Neural crest cell (in vitro differentiated cells): ENCODE results near the gene MS4A10. TPM values are rescaled to one million over a fixed set of nuclear protein-coding genes. Genes with fewer than 3 reads are reported as not detected.

Experiments
- DNase-seq: peaks from one replicate; pipeline ENCODE4 v3.0.0; 2021; ENCODE audit warnings: low read depth, mixed read lengths, low spot score
- H3K27ac Mint-ChIP-seq: one replicate; pipeline ENCODE4 v1.8.0; 2021; ENCODE audit warnings: mild to moderate bottlenecking, mixed read lengths; ENCODE audit not compliant: unreplicated experiment
- H3K27me3 Mint-ChIP-seq: 2 replicates; pipeline ENCODE4 v1.8.0; 2021; ENCODE audit warnings: low read depth, mild to moderate bottlenecking, mixed read lengths
- H3K36me3 Mint-ChIP-seq: 2 replicates; pipeline ENCODE4 v1.8.0; 2021; ENCODE audit warnings: low read depth, mild to moderate bottlenecking, mixed read lengths
- H3K4me1 Mint-ChIP-seq: 2 replicates; pipeline ENCODE4 v1.8.0; 2021; ENCODE audit warnings: mixed read lengths
- H3K4me3 Mint-ChIP-seq: one replicate; pipeline ENCODE4 v1.8.0; 2021; ENCODE audit warnings: mild to moderate bottlenecking, mixed read lengths
- H3K9me3 Mint-ChIP-seq: 2 replicates; pipeline ENCODE4 v1.8.0; 2021; ENCODE audit warnings: mixed read lengths
- total RNA-seq: library from RNA; stranded (reverse); gene quantifications from 2 replicates; pipeline ENCODE4 v1.2.1, GENCODE V29; 2021
- TF ChIP-seq, protein P1 (sequence below): fragments of 200-600 bp; sonication (generic); conservative IDR thresholded peaks from 2 replicates; pipeline ENCODE4 v1.5.0; 2021; ENCODE audit warnings: antibody characterized with exemption, mild to moderate bottlenecking

Gene MS4A10
- total RNA-seq, 1 donor from 2014 or later = not detected

DNA sequence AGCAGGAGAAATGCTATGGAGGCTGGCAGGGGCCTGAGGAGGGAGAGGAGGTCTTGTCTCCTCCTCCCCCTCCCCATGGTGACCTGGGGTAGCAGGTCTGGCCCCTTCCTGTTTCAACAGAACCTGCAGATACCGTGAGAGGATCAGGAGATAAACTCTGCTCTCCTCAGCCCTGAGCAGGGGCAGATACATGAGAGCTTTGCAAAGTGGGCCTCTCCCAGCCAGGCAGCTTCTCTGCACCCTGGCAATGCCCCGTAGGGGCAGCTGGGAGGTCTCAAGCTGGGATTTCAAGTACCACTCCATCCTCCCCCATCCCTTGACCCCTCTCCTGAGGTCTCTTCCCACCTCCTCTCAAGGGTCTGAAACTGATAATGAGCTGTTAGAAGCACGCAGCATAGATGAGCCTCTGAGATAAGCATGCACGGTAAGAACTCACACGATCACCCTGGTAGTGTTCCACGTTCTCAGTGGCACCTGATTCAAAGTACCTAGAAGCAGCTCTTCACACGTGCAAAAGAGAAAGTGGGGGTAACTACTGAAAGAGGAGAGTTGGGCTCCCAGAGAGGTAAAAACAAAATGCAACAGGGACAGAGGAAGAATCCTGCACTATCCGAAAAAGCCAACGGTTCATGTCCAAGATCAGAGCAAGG lies 51.9 kb downstream of the MS4A10 start:
- no peaks in the 10 kb centered on the region for H3K9me3 Mint-ChIP-seq

DNA sequence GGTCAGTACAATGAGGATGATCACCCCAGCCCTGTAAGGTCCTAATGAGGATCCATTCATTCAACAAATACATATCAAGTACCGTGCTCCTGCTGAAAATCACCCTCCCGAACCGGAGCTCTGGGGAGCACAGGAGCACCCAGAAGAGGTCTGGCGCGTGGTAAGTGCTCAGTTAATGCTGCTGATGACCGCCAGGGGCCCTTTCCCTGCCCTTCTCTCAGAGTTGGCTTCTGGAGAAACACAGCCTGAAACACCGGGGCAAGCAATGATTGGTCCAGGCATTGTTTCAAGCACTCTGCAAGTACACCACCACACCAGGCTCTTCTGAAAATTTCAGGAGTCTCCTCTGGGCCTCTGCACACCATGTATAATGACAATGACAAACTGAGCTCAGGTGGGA lies 53.0 kb downstream of the MS4A10 start:
- no peaks in the 10 kb centered on the region for H3K36me3 Mint-ChIP-seq
- H3K4me3 Mint-ChIP-seq = no peak overlapping the region
- peaks cover 18% of the 10 kb centered on the region for H3K4me1 Mint-ChIP-seq
- peaks cover 35% of the 10 kb centered on the region for H3K27me3 Mint-ChIP-seq
- no peak for DNase-seq
- H3K27ac Mint-ChIP-seq = no peak overlapping the region
- TF ChIP-seq, protein P1, sequence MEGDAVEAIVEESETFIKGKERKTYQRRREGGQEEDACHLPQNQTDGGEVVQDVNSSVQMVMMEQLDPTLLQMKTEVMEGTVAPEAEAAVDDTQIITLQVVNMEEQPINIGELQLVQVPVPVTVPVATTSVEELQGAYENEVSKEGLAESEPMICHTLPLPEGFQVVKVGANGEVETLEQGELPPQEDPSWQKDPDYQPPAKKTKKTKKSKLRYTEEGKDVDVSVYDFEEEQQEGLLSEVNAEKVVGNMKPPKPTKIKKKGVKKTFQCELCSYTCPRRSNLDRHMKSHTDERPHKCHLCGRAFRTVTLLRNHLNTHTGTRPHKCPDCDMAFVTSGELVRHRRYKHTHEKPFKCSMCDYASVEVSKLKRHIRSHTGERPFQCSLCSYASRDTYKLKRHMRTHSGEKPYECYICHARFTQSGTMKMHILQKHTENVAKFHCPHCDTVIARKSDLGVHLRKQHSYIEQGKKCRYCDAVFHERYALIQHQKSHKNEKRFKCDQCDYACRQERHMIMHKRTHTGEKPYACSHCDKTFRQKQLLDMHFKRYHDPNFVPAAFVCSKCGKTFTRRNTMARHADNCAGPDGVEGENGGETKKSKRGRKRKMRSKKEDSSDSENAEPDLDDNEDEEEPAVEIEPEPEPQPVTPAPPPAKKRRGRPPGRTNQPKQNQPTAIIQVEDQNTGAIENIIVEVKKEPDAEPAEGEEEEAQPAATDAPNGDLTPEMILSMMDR = no peak
- H3K9me3 Mint-ChIP-seq = no peaks in the 10 kb centered on the region

More for the DNA sequence above, 51.9 kb downstream of the MS4A10 start:
- Mint-ChIP-seq H3K27ac (no peak overlapping the region), H3K36me3 (no peaks in the 10 kb centered on the region), H3K4me3 (peak overlapping the region; percentile 26), H3K27me3 (peaks cover 46% of the 10 kb centered on the region), H3K4me1 (peaks cover 12% of the 10 kb centered on the region)
- no peak for DNase-seq
- TF ChIP-seq, protein P1 = no peak

DNA sequence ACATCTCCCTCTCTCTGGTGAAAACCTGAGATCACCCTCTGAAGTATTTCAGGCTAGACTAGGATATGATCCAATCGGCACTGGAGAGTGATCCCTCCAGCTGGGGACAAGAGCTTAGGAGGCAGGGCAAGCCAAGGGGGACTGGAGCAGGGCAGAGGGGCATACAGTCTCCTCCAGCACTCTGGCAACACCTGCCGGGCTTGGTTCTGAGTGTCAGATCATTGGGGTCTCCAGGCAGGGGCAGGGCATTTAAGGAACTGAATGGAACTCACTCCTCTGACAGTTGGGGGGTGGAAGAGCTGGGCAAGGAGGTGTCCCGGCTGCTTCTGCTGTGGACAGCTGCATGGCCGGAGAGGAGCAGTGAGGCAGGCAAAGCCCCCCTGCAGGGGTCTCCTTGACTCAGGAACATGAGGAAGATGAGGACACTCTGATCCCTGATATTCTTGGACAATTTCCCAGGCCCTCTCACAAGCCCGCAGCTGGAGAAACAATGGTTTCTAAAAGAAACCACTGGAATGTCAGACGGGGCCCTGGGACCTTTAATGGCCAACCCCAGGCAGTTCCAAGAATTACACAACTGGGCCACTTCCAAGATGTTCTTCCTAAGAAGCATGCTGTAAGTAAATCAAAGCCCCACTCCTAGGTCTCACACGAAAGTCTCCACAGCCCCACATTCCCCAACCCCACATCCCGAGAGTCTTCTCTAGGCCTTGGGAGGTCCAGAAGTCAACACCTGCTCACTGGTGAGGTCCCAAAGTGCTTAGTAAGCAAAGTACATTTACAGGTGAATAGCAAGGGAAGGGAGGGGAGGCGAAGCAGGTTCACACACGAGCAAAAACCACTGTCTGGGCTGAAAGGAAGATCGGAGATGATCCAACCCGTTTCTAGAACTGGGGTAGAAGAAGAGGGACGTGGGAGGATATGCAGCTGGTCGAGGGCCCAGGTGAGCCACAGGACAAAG lies 55.6 kb downstream of the MS4A10 start:
- peak overlapping the region; percentile 82 for H3K4me3 Mint-ChIP-seq
- TF ChIP-seq, protein P1 = no peak
- DNase-seq = no peak
- H3K27ac Mint-ChIP-seq = peak overlapping the region; percentile 99
- no peaks in the 10 kb centered on the region for H3K36me3 Mint-ChIP-seq
- H3K27me3 Mint-ChIP-seq = peaks cover 13% of the 10 kb centered on the region
- no peaks in the 10 kb centered on the region for H3K9me3 Mint-ChIP-seq
- peaks cover 42% of the 10 kb centered on the region for H3K4me1 Mint-ChIP-seq

- H3K36me3 Mint-ChIP-seq = no peaks in the 10 kb centered on the region
- peaks cover 8% of the 10 kb centered on the region for H3K27me3 Mint-ChIP-seq
- TF ChIP-seq, protein P1 = no peak
- H3K4me3 Mint-ChIP-seq = peak within 1 kb of the TSS; percentile 82
- peaks cover 42% of the 10 kb centered on the region for H3K4me1 Mint-ChIP-seq
- H3K9me3 Mint-ChIP-seq = no peaks in the 10 kb centered on the region
- peak; percentile 97 for DNase-seq
- peak within 1 kb of the TSS; percentile 99 for H3K27ac Mint-ChIP-seq
These were observed 56.9 kb downstream of the MS4A10 start, which contains the start of gene CCDC86 for GRCh38 chr11:60841797-60842667. Gene CCDC86 (plus strand): TSS chr11:60842113. CDS start chr11:60842125, 12 bp downstream.
